Heart left ventricle (tissue), 16 donors: ENCODE results near the gene ILDR1. TPM values are rescaled to one million over a fixed set of nuclear protein-coding genes. Genes with fewer than 3 reads are reported as not detected.

Experiments used
- ATAC-seq, 4 donors: fragments of 200-7000 bp; cut with Tn5 transposase; one replicate each; pipeline ENCODE4 v1.9.1; 2020 to 2022; ENCODE audit warnings: moderate library complexity in 4 of 4, mild to moderate bottlenecking in 3 of 4, moderate number of reproducible peaks in 1 of 4
- DNase-seq, 5 donors: peaks; one replicate each; pipeline ENCODE4 v3.0.0-alpha.2; 2020
- H3K27ac ChIP-seq, 12 donors: fragments of 200-600 bp; sonication (generic) in 4 of 12; one replicate each; pipeline versions ENCODE4 v1.5.0 to v1.8.0; 2016 to 2022; ENCODE audit warnings: mild to moderate bottlenecking in 2 of 12
- H3K27me3 ChIP-seq, 9 donors: fragments of 200-600 bp; sonication (generic) in 2 of 9; one replicate each; pipeline versions ENCODE4 v1.5.1 to v1.8.0; 2016 to 2022; ENCODE audit warnings: mild to moderate bottlenecking in 3 of 9
- H3K36me3 ChIP-seq, 9 donors: fragments of 200-600 bp; sonication (generic) in 2 of 9; one replicate each; pipeline versions ENCODE4 v1.5.0 to v1.8.0; 2018 to 2022; ENCODE audit warnings: mild to moderate bottlenecking in 2 of 9
- H3K4me1 ChIP-seq, 12 donors: fragments of 200-600 bp; sonication (generic) in 4 of 12; one replicate each; pipeline versions ENCODE4 v1.5.0 to v1.8.0; 2016 to 2022; ENCODE audit warnings: mild to moderate bottlenecking in 3 of 12
- H3K4me3 ChIP-seq, 12 donors: fragments of 200-600 bp; sonication (generic) in 4 of 12; one replicate each; pipeline versions ENCODE4 v1.5.0 to v1.8.0; 2017 to 2022; ENCODE audit warnings: mild to moderate bottlenecking in 9 of 12, moderate library complexity in 4 of 12
- H3K9me3 ChIP-seq, 12 donors: fragments of 200-600 bp; sonication (generic) in 4 of 12; one replicate each; pipeline versions ENCODE4 v1.5.0 to v1.8.0; 2016 to 2022; ENCODE audit warnings: mild to moderate bottlenecking in 1 of 12
- CTCF ChIP-seq, 12 donors: fragments of 200-600 bp; sonication (generic) in 4 of 12; IDR thresholded peaks; one replicate each; pipeline versions ENCODE4 v1.5.0 to v1.8.0; 2018 to 2022; ENCODE audit warnings: antibody characterized with exemption in 12 of 12, mild to moderate bottlenecking in 5 of 12
- POLR2A ChIP-seq, 2 donors: fragments of 450-650 bp; IDR thresholded peaks; one replicate each; pipeline ENCODE4 v1.6.1; 2017; ENCODE audit warnings: antibody characterized with exemption in 2 of 2, mild to moderate bottlenecking in 2 of 2, moderate library complexity in 2 of 2
- WGBS, 4 donors: extraction: QIAGEN DNeasy Blood & Tissue Kit in 2 of 4; methylation state at CpG; one replicate each; pipeline versions ENCODE4 v1.1.5 to v1.1.7; 2013 to 2018; 5-methylcytosine and 5-hydroxymethylcytosine counted together
- intact Hi-C, 10 donors: fragments of 100-400 bp; cut with DNase I; formaldehyde crosslinking; loops; one replicate each; pipeline versions ENCODE4 v1.11.1 to v1.14.2; 2022
- polyA plus RNA-seq, 2 donors: library from polyadenylated mRNA; stranded (reverse); fragments of 200-250 nt; gene quantifications; one replicate each; pipeline ENCODE4 v1.2.3, GENCODE V29; 2013
- total RNA-seq, 9 donors: library from RNA; depleted of rRNA in 2 of 9; stranded (reverse); fragments of >200 nt in 2 of 9; fragmentation: NEBNext Ultra II Directional in 3 of 9; extraction: Animal tissue kit (Norgen Biotek cat#: 25700) in 3 of 9; gene quantifications; one replicate each; pipeline versions ENCODE4 v1.1.0 to v1.2.4, GENCODE V29; 2016 to 2023
- donor health status: ischemic (EF 13 %, LVEDD 7.1; RV severe dilation, severe dysfunction).
- donor health status: healthy with polysubstance abuse.
- donor health status: DM: no; HTN: yes; CAD: no.
- donor health status: DM: no; HTN: no; CAD: no.
- donor health status: ischemic (EF 25% LVEDD 6.9; RV normal size, moderate dysfunction).
- donor health status: ischemic (EF 25% LVEDD 5.7; RV mildly dilated, moderate dysfunction).
- donor health status: healthy.
- donor health status: DM: yes; HTN: yes; CAD: no.
- donor health status: ischemic (EF 35%, LVEDD 5.7; RV mildly dilated, moderate dysfunction).
- donor health status: nonischemic (EF 11% LVEDD 7.7; RV severe dilation, severe dysfunction).
- donor health status: DM: yes; HTN: yes; CAD: no.
- donor health status: PGD.
- donor health status: ischemic (EF 29% LVEDD 5.4; RV normal size, mild dysfunction).
- donor health status: nonischemic (EF 23%, LVEDD 6.1; RV moderate dilation, normal function).

The ILDR1 gene
- total and polyA plus RNA-seq, 11 donors = 0.18 to 0.24 (median 0.20) TPM; not detected in 8

DNA sequence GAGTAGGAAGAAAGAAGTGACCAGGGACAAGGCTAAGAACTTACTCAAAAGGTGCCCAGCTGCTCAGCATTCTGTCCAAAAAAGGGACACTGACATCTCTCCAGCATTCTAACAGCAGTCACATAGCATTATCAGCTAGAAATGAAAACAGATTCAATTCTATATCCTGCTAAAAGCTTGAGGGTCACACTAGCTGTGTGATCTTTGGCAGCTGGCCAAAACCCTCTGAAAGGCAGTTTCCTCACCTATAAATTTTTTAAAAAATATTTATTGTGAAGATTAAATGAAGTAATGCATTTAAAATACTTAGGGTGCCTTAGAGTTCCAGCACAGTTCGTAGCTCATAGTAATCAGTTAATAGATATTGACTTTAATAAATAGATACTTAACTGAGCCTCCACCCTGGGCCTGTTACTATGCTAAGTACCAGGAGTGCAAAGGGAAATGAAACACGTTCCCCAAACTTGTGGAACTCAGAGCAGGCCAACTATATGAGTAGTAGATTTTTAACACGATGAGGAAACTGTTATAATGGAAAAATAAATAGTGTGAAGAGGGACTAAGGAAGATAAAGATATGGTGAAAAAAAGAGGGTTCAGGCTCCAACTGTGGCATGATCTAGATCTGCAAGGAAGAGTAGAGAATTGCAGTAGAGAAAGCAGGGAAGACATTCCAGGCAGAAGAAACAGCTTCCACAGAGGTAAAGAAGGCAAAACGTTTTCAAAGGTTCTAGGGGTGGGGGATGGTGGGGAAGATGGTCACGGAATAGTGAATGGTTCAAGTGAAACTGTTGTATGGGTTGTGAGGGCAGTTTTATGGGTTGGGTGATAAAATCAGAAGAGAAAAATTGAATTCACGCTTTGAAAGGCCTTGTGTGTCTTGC is 44.5 kb upstream of the ILDR1 start:
- peaks cover 0 to 40% (median 0%) of the 10 kb centered on the region in 12 donors for H3K4me1 ChIP-seq
- 50 to 58% (median 51%) methylated on average over 6 of the region's 6 CpGs for WGBS, 4 donors
- H3K27ac ChIP-seq = peak overlapping the region in 1 of 12 donors; percentile 83
- intact Hi-C loops = no loop called here
- no peak for DNase-seq
- no peaks in the 10 kb centered on the region for H3K9me3 ChIP-seq
- H3K36me3 ChIP-seq = no peaks in the 10 kb centered on the region
- H3K4me3 ChIP-seq = peak overlapping the region in 1 of 12 donors; percentile 16
- ATAC-seq = no peak
- H3K27me3 ChIP-seq = no peaks in the 10 kb centered on the region
- TF ChIP-seq CTCF (IDR thresholded peaks at IDR 0.05) (no peak), POLR2A (IDR thresholded peaks at IDR 0.05) (no peak)

DNA sequence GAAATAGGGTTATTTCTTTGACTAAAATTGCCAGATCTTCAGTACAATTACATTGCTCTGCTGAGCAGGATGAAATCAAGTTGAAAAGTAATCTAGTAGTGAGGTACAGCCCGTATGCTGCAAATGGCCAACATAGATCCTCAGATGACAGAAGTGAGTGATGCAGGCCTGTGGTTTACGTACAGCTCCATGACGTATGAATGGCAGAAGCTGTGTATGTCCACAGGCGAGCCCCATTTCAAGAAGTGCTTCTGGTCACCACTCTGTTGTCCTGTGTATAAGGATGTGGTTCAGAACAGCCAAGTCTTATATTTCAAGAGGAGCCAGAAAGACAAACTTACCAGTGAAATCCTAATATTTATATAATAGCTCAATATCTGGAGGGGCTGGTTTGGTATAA is 42.3 kb upstream of the ILDR1 start:
- peaks cover 0 to 46% (median 0%) of the 10 kb centered on the region in 12 donors for H3K4me1 ChIP-seq
- DNase-seq = no peak
- no peaks in the 10 kb centered on the region for H3K9me3 ChIP-seq
- no peaks in the 10 kb centered on the region for H3K36me3 ChIP-seq
- 86 to 88% (median 86%) methylated on average over 4 of the region's 4 CpGs for WGBS, 4 donors
- no peaks in the 10 kb centered on the region for H3K27me3 ChIP-seq
- TF ChIP-seq POLR2A (IDR thresholded peaks at IDR 0.05) (no peak), CTCF (IDR thresholded peaks at IDR 0.05) (no peak)
- H3K4me3 ChIP-seq = no peak overlapping the region
- peak in 1 of 4 donors; percentile 36 for ATAC-seq
- intact Hi-C loops = no loop called here
- H3K27ac ChIP-seq = peak overlapping the region in 1 of 12 donors; percentile 10

DNA sequence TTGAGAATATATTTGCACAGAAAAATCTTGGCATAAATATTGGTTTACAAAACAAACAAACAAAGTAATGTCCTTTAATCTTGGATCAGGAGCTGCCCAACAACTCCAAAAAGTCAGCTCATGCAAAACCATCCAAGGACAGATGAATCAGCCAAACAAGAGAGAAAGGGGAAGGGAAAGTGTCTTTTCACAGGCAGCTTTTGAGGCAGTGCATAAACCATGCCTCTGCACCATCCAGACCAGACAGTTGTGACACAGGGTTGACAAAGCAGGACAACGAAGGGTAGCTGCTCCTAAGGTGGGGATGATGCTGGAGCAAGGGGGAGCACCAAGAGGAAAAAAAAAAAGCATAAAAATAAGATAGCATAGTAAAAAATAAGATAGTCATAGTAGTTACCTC is 41.9 kb upstream of the ILDR1 start:
- TF ChIP-seq POLR2A (IDR thresholded peaks at IDR 0.05) = no peak
- H3K9me3 ChIP-seq = no peaks in the 10 kb centered on the region
- intact Hi-C loops = no loop called here
- WGBS, 4 donors = 70 to 77% (median 74%) methylated on average over 1 of the region's 1 CpG
- H3K4me3 ChIP-seq = no peak overlapping the region
- ATAC-seq (peak in 2 of 4 donors; percentile 39 to 56), DNase-seq (no peak)
- no peaks in the 10 kb centered on the region for H3K36me3 ChIP-seq
- peak overlapping the region in 1 of 12 donors; percentile 47 for H3K27ac ChIP-seq
- H3K4me1 ChIP-seq = peaks cover 0 to 46% (median 0%) of the 10 kb centered on the region in 12 donors
- H3K27me3 ChIP-seq = no peaks in the 10 kb centered on the region

DNA sequence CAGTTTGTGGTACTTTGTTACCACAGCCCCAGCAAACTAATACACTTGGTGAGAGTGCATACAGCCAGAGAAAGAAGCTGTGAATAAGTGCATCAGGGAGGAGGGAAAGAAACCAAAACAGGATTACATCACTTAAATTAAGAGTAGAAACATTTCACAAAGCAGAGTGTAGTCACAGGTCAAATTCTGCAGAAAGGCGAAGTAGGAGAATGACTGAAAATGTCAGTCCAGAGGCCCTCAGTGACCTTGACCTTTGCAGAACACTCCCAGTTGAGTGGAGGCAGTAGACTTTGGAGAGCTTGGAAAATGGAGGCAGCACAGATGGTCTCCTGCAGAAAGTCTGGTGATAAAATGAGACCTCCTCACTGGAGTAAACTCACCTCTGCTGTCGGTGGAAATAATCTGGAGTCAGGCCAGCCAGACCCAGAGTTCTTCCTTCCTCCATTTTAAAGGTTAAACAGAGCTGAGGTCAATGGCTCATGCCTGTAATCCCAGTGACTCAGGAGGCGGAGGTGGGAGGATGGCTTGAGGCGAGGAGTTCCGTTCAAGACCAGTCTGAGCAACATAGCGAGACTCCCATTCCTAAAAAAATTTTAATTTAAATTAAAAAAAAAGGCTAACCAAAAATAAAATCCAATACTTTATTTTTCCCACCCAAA is 38.1 kb upstream of the ILDR1 start:
- no peaks in the 10 kb centered on the region for H3K9me3 ChIP-seq
- ATAC-seq = no peak
- H3K27me3 ChIP-seq = peaks cover 0 to 3% (median 0%) of the 10 kb centered on the region in 9 donors
- H3K4me3 ChIP-seq = no peak overlapping the region
- DNase-seq = no peak
- no peak for TF ChIP-seq CTCF (IDR thresholded peaks at IDR 0.05)
- no peak for TF ChIP-seq POLR2A (IDR thresholded peaks at IDR 0.05)
- H3K27ac ChIP-seq = no peak overlapping the region
- 71 to 78% (median 76%) methylated on average over 6 of the region's 6 CpGs for WGBS, 4 donors
- intact Hi-C loops = no loop called here
- peaks cover 0 to 30% (median 0%) of the 10 kb centered on the region in 12 donors for H3K4me1 ChIP-seq
- no peaks in the 10 kb centered on the region for H3K36me3 ChIP-seq
